Stimulated activated CD4-positive, alpha-beta T cell treated with anti-CD3 and anti-CD28 coated beads, Interleukin-15, amount 100 ng/mL, for 48 hours (primary cell): ENCODE results near the gene PIGZ.
A peak's percentile ranks its signal among the peaks of the same experiment; 100 is the strongest.

Source experiments
- DNase-seq, 2 donors: peaks; one replicate each; pipeline ENCODE4 v3.0.0-alpha.2; 2020; ENCODE audit warnings: low read depth in 2 of 2

Gene PIGZ, protein sequence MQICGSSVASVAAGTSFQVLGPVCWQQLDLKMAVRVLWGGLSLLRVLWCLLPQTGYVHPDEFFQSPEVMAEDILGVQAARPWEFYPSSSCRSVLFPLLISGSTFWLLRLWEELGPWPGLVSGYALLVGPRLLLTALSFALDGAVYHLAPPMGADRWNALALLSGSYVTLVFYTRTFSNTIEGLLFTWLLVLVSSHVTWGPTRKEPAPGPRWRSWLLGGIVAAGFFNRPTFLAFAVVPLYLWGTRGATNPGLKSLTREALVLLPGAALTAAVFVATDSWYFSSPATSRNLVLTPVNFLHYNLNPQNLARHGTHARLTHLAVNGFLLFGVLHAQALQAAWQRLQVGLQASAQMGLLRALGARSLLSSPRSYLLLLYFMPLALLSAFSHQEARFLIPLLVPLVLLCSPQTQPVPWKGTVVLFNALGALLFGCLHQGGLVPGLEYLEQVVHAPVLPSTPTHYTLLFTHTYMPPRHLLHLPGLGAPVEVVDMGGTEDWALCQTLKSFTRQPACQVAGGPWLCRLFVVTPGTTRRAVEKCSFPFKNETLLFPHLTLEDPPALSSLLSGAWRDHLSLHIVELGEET

DNA sequence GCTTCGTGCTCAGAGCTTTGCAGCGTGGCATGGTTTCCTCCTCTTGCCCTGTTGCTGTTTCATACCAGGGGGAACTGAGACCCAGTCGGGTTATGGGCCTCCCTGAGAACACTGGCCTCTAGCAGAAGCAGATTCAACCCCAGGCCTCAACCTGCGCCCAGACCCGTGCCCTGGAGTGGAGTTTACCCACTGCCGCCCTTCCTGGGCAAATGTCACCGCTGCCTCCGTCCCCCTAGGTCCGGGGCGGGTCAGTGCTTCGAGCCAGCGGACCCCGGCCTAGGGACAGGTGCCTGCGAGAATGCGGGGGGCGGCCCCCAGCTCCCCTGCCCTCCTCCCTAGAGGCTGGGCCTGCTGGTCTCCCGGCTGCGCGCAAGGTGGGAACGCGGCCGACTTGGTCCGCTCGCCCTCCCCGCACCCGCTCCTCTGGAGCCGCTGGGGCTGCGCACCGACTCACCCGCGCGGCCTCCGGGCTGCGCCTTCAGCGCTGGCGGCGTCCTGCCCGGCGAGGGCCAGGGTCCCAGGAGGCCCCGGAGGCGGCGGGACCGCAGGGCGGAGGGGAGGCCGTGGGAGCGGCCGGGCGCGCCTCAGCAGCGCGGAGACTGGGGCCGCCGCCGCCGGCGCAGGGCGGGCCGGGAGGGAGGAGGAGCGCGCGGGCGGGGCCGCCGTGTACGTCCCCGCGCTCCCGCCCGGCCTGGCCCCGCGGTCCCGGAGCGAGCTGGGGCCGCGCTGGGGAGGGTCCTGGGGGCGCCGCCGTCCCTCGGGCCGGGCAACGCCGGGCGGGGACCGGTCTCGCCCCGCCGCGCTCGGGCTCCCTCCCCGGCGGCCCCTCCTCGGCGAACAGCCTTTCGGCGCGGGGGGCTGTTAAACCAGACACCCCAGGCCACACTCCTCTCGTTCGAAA, at the start of gene PIGZ:
PIGZ (minus strand) TSS at position 601 of the 901 bp plus-strand sequence. CDS start 16,802 bp downstream, outside the sequence.
- DNase-seq, result peak in 1 of 2 donors; percentile 35

DNA sequence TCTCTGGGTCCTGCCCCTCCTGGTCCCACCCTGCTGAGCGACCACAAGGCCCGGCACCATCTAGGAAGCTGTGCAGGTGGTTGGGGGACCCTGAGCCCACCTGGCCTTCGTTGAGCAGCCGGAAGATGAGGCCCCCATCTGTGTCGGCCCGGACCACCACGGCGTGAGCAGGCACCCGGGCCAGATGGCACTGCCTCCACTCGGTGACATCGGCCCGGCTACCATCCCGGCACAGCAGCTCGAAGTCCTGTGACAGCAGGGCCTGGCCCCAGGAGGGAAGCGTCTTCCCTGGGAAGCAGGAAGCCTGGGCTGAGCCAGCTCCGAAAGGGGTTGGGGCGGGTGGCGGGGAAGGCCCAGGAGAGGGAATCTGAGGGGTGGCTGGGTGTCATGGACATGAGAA, 48.4 kb upstream of the PIGZ start:
- DNase-seq, result no peak

GRCh38 chr3:197015790-197016736, 47.4 kb upstream of the PIGZ start:
- no peak for DNase-seq

- DNase-seq, result no peak
Observed at GRCh38 chr3:197014942-197015575, 46.4 kb upstream of the PIGZ start.

GRCh38 chr3:197014024-197014423, 45.4 kb upstream of the PIGZ start:
- DNase-seq, result no peak

DNA sequence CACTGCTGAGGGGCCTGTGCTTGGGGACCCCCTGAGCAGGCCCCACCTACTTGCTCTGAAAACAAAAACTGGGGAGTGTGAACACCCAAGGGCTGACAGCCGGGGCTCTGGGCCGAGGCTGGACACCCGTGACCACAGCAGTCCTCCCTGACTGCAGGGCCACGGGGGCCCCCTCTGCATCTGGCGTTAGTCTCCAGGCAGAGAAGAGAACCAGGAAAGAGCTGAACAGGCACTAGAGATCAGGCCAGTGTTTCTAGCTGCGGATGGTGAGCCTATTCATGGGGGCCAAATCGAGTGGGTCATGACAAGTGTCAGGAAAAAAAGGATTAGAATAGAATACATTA, 43.9 kb upstream of the PIGZ start:
- no peak for DNase-seq

GRCh38 chr3:197011780-197012539, 43.3 kb upstream of the PIGZ start:
- no peak for DNase-seq

- DNase-seq, result no peak
Observed at GRCh38 chr3:197010556-197011351, 42.1 kb upstream of the PIGZ start.

DNA sequence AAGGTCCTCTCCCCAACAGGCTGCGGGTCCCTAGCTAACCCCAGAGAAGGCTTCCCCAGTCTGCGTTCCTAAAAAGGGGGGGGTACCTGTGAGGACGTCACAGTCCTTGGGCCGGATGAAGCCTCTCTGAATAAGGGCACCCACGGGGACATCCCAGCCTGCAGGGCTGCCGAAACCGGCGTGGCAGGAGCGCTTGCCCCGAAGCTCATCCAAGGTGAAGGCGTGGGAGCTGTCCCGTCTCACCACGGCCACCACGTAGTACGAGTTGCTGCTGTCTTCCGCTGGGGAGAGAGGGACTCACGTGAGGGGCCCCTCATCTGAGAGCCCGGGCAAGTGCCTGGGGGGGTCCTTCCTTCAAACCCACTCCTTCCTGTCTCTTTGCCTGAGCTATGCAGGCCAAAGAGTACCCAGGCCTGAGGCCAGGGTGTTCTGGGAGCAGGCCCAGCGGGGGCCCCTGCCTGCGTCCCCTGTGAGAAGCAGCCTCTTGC, 40.9 kb upstream of the PIGZ start:
- DNase-seq, result no peak

DNA sequence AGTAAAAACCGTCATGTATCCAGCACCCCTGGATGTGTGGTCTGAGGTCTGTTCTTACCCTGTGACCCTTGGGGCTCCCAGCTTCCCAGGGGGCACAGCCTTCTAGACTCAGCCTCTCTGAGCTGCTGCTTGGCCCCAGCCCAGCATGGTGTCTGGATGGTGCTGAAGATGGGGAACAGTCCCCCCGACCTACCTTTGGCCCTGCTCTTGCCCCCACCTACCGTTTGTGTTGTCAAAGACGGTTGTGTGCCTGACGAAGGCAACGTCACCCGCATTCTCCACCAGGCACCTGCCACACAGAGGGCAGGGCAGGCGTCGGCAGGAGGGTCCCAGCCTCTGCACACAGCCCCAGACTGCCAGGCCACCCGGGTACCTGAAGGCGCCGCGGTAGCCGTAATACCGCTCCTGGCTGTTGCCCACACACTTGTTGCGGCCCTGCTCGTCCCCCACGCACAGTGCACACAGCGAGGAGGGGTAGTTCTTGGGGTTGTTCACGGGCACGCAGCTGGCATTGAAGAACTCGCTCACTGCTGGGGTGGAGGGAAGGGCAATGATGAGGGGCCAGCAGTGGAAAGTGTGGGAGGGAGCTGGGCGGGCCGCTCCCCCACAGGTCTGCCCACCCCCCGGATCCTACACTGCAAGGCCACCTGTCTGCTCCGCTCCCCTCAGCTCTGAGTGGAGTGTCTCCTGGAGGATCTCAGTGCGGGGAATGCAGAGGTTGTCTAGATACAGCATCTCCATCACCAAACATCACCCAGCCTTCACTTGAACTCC, 40.0 kb upstream of the PIGZ start:
- no peak for DNase-seq

DNA sequence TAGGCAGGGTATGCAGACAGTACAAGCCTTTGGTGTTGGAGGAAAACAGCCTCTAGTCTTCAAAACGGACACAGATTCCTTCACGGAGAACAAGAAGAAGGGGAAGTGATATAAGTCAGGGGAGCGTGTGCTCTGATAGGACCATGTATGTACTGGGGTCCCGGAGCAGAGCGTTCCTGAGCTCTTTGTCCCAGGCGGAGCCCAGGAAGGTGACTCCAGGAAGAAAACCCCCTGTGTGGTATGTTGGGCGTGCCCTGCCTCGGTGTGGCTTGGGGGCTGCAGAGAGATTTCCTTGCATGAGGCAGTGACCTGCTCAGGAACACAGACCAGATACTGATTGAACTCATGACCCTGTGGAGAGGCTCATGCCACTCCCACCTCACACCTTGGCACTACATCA, 39.3 kb upstream of the PIGZ start:
- no peak for DNase-seq

DNA sequence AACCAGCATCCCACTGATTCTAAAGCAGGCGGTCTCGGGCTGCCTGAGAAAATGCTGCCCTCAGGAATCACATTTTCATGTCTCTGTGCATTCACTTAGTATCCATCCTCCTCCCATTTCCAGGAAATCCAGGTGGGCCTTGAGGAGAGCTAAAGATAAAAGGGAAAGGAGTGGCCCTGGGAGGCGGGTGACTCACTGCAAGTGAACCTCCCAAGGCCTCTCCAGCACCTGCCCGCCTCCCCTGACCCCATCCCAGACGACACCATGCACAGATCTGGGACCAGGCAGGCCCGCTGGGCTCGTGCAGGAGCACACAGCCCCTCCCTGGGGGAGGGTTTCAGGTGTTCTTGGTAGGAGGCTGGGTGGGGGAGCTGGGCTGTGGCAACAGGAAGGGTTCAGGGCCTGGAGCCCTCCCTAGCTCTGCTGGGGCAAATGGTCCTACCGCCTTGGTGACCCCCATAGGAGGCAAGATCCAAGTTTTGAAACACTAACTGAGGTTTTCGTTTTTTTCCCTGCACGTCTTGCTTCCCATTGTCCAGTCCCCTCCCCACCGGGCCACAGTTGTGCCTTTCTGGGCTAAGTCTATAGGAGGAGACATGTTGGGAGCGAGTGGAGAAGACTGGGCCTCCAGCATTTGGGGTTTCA, 38.8 kb upstream of the PIGZ start:
- DNase-seq, result no peak

- no peak for DNase-seq
Observed at GRCh38 chr3:197006860-197007259, 38.2 kb upstream of the PIGZ start.

- DNase-seq, result no peak
Observed at GRCh38 chr3:197006446-197006845, 37.8 kb upstream of the PIGZ start.

GRCh38 chr3:197003461-197004385, 35.1 kb upstream of the PIGZ start:
- DNase-seq, result peak in 1 of 2 donors; percentile 16

DNA sequence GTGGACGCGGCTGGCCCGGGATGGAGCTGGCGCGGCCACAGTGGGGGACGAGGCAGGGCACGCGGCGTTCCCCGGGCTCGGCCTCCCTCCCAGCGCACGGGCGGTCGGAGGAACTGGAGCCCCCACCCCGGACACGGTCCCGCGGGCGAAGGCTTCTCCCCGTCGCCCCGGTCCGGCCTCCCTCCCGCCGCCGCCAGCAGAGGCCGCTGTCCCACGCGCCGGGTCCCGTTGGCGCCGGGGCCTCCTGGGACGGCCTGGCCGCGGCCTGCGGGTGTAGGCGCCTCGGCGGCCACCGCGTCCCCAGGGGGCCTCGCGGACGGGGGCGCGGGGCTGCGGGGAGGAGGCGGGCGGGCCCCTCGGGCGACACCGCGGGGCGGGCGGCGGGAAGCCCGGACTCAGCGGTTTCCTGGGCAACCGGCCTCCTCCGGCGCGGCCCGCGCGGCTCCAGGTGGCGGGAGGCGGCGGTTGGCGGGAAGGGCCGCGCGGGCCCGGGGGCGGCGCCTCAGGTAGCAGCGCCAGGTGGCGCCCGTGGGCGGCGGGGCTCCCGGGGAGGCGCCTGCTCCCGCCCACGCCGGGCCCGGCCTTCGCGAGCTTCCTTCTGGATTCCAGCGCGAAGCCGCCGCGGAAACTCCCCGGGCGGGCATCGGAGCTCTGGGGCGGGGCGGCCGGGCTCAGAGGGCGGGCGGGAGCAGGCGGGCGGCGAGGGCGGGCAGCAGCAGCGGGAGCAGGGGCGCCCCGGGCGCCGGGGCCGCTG, 34.2 kb upstream of the PIGZ start:
- peak; percentile 59 to 72 for DNase-seq
